Vagina (tissue), 2 donors: ENCODE results near the gene RASGRF2. TPM values are rescaled to one million over a fixed set of nuclear protein-coding genes. Genes with fewer than 3 reads are reported as not detected.

Source experiments
- DNase-seq, 2 donors: peaks; one replicate each; pipeline ENCODE4 v3.0.0-alpha.2; 2017; ENCODE audit errors: extremely low spot score in 2 of 2
- H3K27ac ChIP-seq: fragments of 200-600 bp; sonication (generic); one replicate; pipeline ENCODE4 v1.5.1; 2019
- H3K27me3 ChIP-seq: fragments of 200-600 bp; sonication (generic); one replicate; pipeline ENCODE4 v1.5.1; 2019
- H3K36me3 ChIP-seq, 2 donors: fragments of 200-600 bp; sonication (generic); one replicate each; pipeline ENCODE4 v1.5.1; 2017 to 2019
- H3K4me1 ChIP-seq: fragments of 200-600 bp; sonication (generic); one replicate; pipeline ENCODE4 v1.5.1; 2019
- H3K4me3 ChIP-seq, 2 donors: fragments of 200-600 bp; sonication (generic); 1 replicate in 1 of 2; 2 replicates in 1 of 2; pipeline ENCODE4 v1.5.1; 2016 to 2019
- H3K9me3 ChIP-seq: fragments of 200-600 bp; sonication (generic); one replicate; pipeline ENCODE4 v1.5.1; 2019
- CTCF ChIP-seq, 3 experiments: fragments of 450-650 bp in 2 of 3; fragments of 200-600 bp in 1 of 3; sonication (generic) in 1 of 3; IDR thresholded peaks; one replicate each; pipeline ENCODE4 v1.5.1; 2017 to 2019; ENCODE audit warnings: antibody characterized with exemption in 3 of 3, mild to moderate bottlenecking in 2 of 3, moderate library complexity in 2 of 3
- POLR2A ChIP-seq, 2 donors: fragments of 450-650 bp; IDR thresholded peaks; one replicate each; pipeline ENCODE4 v1.6.1; 2017; ENCODE audit warnings: antibody characterized with exemption in 2 of 2, mild to moderate bottlenecking in 2 of 2, moderate library complexity in 2 of 2
- POLR2AphosphoS5 ChIP-seq, 2 donors: sonication (generic); formaldehyde crosslinking; IDR thresholded peaks; one replicate each; pipeline ENCODE4 v1.9.0; 2017; ENCODE audit warnings: antibody characterized with exemption in 2 of 2, mild to moderate bottlenecking in 2 of 2, low read depth in 1 of 2; ENCODE audit not compliant: insufficient read depth in 1 of 2
- intact Hi-C: fragments of 100-400 bp; cut with DNase I; formaldehyde crosslinking; loops from one replicate; pipeline ENCODE4 v1.15.1; 2023
- total RNA-seq: library from RNA; depleted of rRNA; stranded (reverse); fragments of >200 nt; gene quantifications from one replicate; pipeline ENCODE4 v1.2.3, GENCODE V29; 2016

RASGRF2 gene
- total RNA-seq, 1 donor from 2014 or later = 8.8 TPM

GRCh38 chr5:81077105-81077504 is 116.9 kb downstream of the RASGRF2 start:
- no peak for TF ChIP-seq POLR2A (IDR thresholded peaks at IDR 0.05)
- TF ChIP-seq CTCF (IDR thresholded peaks at IDR 0.05) = no peak
- TF ChIP-seq POLR2AphosphoS5 (IDR thresholded peaks at IDR 0.05; ENCODE audit: insufficient read depth in 1 of 2, low read depth in 1 of 2) = no peak
- Histone ChIP-seq H3K9me3 (no peaks in the 10 kb centered on the region), H3K27me3 (no peaks in the 10 kb centered on the region), H3K4me1 (no peaks in the 10 kb centered on the region), H3K27ac (no peak overlapping the region), H3K4me3 (no peak overlapping the region), H3K36me3 (no peaks in the 10 kb centered on the region)
- intact Hi-C loops = no loop called here
- no peak for DNase-seq

GRCh38 chr5:81078930-81079329 is 118.8 kb downstream of the RASGRF2 start:
- no peaks in the 10 kb centered on the region for H3K4me1 ChIP-seq
- TF ChIP-seq POLR2A (IDR thresholded peaks at IDR 0.05) (no peak), CTCF (IDR thresholded peaks at IDR 0.05) (no peak), POLR2AphosphoS5 (IDR thresholded peaks at IDR 0.05; ENCODE audit: insufficient read depth in 1 of 2, low read depth in 1 of 2) (no peak)
- no peak overlapping the region for H3K27ac ChIP-seq
- H3K4me3 ChIP-seq = no peak overlapping the region
- intact Hi-C loops = no loop called here
- H3K27me3 ChIP-seq = no peaks in the 10 kb centered on the region
- no peaks in the 10 kb centered on the region for H3K9me3 ChIP-seq
- H3K36me3 ChIP-seq = no peaks in the 10 kb centered on the region
- DNase-seq = no peak

- no peak for DNase-seq
- no peak for TF ChIP-seq CTCF (IDR thresholded peaks at IDR 0.05)
- no peak for TF ChIP-seq POLR2A (IDR thresholded peaks at IDR 0.05)
- no peak for TF ChIP-seq POLR2AphosphoS5 (IDR thresholded peaks at IDR 0.05; ENCODE audit: insufficient read depth in 1 of 2, low read depth in 1 of 2)
- intact Hi-C loops = no loop called here
Observed at GRCh38 chr5:81080809-81081460, 120.8 kb downstream of the RASGRF2 start.

GRCh38 chr5:81081461-81081835 is 121.3 kb downstream of the RASGRF2 start:
- no peak for DNase-seq
- no peak for TF ChIP-seq POLR2A (IDR thresholded peaks at IDR 0.05)
- no peak for TF ChIP-seq POLR2AphosphoS5 (IDR thresholded peaks at IDR 0.05; ENCODE audit: insufficient read depth in 1 of 2, low read depth in 1 of 2)
- TF ChIP-seq CTCF (IDR thresholded peaks at IDR 0.05) = no peak
- Histone ChIP-seq H3K4me1 (no peaks in the 10 kb centered on the region), H3K27ac (peak overlapping the region; percentile 58), H3K4me3 (no peak overlapping the region), H3K36me3 (no peaks in the 10 kb centered on the region), H3K9me3 (no peaks in the 10 kb centered on the region), H3K27me3 (no peaks in the 10 kb centered on the region)
- intact Hi-C loops = no loop called here

More at GRCh38 chr5:81080809-81081460, 120.8 kb downstream of the RASGRF2 start:
- Histone ChIP-seq H3K27ac (peak overlapping the region; percentile 58), H3K4me1 (no peaks in the 10 kb centered on the region), H3K36me3 (no peaks in the 10 kb centered on the region), H3K27me3 (no peaks in the 10 kb centered on the region), H3K4me3 (no peak overlapping the region), H3K9me3 (no peaks in the 10 kb centered on the region)

GRCh38 chr5:81086881-81087281 is 126.7 kb downstream of the RASGRF2 start:
- no peaks in the 10 kb centered on the region for H3K4me1 ChIP-seq
- H3K27ac ChIP-seq = no peak overlapping the region
- intact Hi-C loops = no loop called here
- H3K4me3 ChIP-seq = no peak overlapping the region
- no peaks in the 10 kb centered on the region for H3K36me3 ChIP-seq
- H3K9me3 ChIP-seq = no peaks in the 10 kb centered on the region
- no peak for DNase-seq
- no peaks in the 10 kb centered on the region for H3K27me3 ChIP-seq
- TF ChIP-seq POLR2A (IDR thresholded peaks at IDR 0.05) = no peak
- no peak for TF ChIP-seq CTCF (IDR thresholded peaks at IDR 0.05)
- no peak for TF ChIP-seq POLR2AphosphoS5 (IDR thresholded peaks at IDR 0.05; ENCODE audit: insufficient read depth in 1 of 2, low read depth in 1 of 2)
